A549 (cell line): ENCODE data around the gene SYT2.

Experiments used
- BHLHE40 ChIP-seq: IDR thresholded peaks from 2 replicates; pipeline ENCODE4 v1.6.1; 2012; ENCODE audit warnings: low read depth, low read length, inconsistent platforms
- CHD2 ChIP-seq: fragments of 150-350 bp; IDR thresholded peaks from 2 replicates; pipeline ENCODE4 v1.6.1; 2014; ENCODE audit warnings: low read length; ENCODE audit not compliant: partially characterized antibody
- ELK1 ChIP-seq: fragments of 150-350 bp; IDR thresholded peaks from 2 replicates; pipeline ENCODE4 v1.6.1; 2014; ENCODE audit warnings: low read depth, mild to moderate bottlenecking, low read length
- ESRRA ChIP-seq: fragments of 150-350 bp; IDR thresholded peaks from 2 replicates; pipeline ENCODE4 v1.6.1; 2014; ENCODE audit warnings: mild to moderate bottlenecking, low read length, borderline replicate concordance
- PBX3 ChIP-seq: IDR thresholded peaks from 2 replicates; pipeline ENCODE4 v1.6.1; 2012
- POLR2A ChIP-seq: IDR thresholded peaks from 2 replicates; pipeline ENCODE4 v1.6.1; 2012; ENCODE audit warnings: mild to moderate bottlenecking, low read length
- RARB ChIP-seq: fragments of 250-450 bp; sonication (Bioruptor Pico); IDR thresholded peaks from 2 replicates; pipeline ENCODE4 v1.8.0; 2021; ENCODE audit warnings: mild to moderate bottlenecking, moderate library complexity
- TF ChIP-seq, protein P1 (sequence below): fragments of >200 bp; sonication (Bioruptor Twin); formaldehyde crosslinking; IDR thresholded peaks from 3 replicates; pipeline ENCODE4 v1.5.1; 2016

DNA sequence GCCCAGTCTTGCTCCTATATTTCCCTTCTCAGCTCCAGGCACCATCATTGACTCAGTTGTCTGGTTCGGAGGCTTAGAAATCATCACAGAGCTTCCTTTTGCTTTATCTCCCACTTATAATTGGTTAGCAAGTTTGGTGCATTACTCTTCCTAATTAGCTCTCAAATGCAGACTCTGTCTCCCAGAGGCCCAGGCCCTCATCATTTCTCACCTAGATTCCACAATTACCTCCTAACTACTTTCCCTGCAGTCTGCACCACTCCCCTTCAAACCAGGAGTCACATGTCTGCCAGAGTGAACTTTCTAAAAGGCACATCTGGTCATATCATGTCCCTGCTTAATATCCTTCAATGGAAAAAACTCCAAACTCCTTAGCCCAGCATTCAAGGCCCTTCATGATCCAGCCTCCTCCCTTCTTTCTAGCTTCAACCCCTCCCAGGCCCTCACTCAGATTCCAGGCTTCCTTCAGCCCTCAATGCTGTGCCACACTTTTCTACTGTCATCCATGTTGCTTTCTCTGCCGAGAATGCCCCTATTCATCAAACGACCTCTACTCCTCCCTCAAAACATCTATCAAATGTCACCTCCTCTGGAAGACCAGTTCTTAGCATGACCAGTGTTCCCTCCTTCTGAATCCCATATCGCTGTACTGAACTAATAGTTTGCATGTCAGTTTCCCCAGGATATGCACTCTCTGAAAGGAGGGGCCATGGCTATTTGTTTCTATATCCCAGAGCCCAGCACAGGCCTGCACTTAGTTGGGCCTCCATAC lies 30.7 kb downstream of the SYT2 start:
- no peak for TF ChIP-seq RARB (CRISPR knock-in tag)
- TF ChIP-seq, protein P1, sequence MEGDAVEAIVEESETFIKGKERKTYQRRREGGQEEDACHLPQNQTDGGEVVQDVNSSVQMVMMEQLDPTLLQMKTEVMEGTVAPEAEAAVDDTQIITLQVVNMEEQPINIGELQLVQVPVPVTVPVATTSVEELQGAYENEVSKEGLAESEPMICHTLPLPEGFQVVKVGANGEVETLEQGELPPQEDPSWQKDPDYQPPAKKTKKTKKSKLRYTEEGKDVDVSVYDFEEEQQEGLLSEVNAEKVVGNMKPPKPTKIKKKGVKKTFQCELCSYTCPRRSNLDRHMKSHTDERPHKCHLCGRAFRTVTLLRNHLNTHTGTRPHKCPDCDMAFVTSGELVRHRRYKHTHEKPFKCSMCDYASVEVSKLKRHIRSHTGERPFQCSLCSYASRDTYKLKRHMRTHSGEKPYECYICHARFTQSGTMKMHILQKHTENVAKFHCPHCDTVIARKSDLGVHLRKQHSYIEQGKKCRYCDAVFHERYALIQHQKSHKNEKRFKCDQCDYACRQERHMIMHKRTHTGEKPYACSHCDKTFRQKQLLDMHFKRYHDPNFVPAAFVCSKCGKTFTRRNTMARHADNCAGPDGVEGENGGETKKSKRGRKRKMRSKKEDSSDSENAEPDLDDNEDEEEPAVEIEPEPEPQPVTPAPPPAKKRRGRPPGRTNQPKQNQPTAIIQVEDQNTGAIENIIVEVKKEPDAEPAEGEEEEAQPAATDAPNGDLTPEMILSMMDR: no peak
- TF ChIP-seq ESRRA: no peak
- TF ChIP-seq PBX3: no peak
- no peak for TF ChIP-seq BHLHE40
- TF ChIP-seq POLR2A: no peak
- TF ChIP-seq CHD2: no peak
- no peak for TF ChIP-seq ELK1
